Liver (tissue), 9 donors: ENCODE results near the gene VDAC2. TPM values are rescaled to one million over a fixed set of nuclear protein-coding genes. Genes with fewer than 3 reads are reported as not detected.

Source experiments
- DNase-seq: peaks from one replicate; pipeline ENCODE4 v3.0.0-alpha.2; 2017; ENCODE audit warnings: low spot score
- H3K27ac ChIP-seq, 2 donors: one replicate each; pipeline ENCODE4 v1.7.0; 2013; ENCODE audit warnings: inconsistent platforms in 2 of 2, low read length in 2 of 2, control low read depth in 1 of 2, low read depth in 1 of 2, mild to moderate bottlenecking in 1 of 2
- H3K27me3 ChIP-seq, 4 donors: one replicate each; pipeline versions ENCODE4 v1.6.1 to v1.7.0; 2013; ENCODE audit warnings: low read length in 3 of 4, inconsistent platforms in 1 of 4, mild to moderate bottlenecking in 1 of 4, moderate library complexity in 1 of 4; ENCODE audit not compliant: control insufficient read depth in 4 of 4, insufficient read depth in 4 of 4
- H3K36me3 ChIP-seq, 4 donors: one replicate each; pipeline versions ENCODE4 v1.6.1 to v1.7.0; 2013; ENCODE audit warnings: low read length in 3 of 4, mild to moderate bottlenecking in 3 of 4, low read depth in 1 of 4, moderate library complexity in 1 of 4; ENCODE audit not compliant: control insufficient read depth in 4 of 4, insufficient read depth in 3 of 4
- H3K4me1 ChIP-seq, 4 donors: one replicate each; pipeline versions ENCODE4 v1.6.1 to v1.7.0; 2013; ENCODE audit warnings: low read length in 3 of 4, mild to moderate bottlenecking in 3 of 4, moderate library complexity in 1 of 4; ENCODE audit not compliant: control insufficient read depth in 4 of 4, insufficient read depth in 4 of 4
- H3K4me3 ChIP-seq, 3 donors: one replicate each; pipeline versions ENCODE4 v1.6.1 to v1.7.0; 2013; ENCODE audit warnings: low read length in 3 of 3, control low read depth in 1 of 3, low read depth in 1 of 3, mild to moderate bottlenecking in 1 of 3
- H3K9ac ChIP-seq, 2 donors: one replicate each; pipeline ENCODE4 v1.7.0; 2013; ENCODE audit warnings: low read length in 2 of 2, mild to moderate bottlenecking in 2 of 2, moderate library complexity in 2 of 2, control low read depth in 1 of 2, low read depth in 1 of 2
- H3K9me3 ChIP-seq, 4 donors: one replicate each; pipeline versions ENCODE4 v1.6.1 to v1.7.0; 2013; ENCODE audit warnings: low read length in 3 of 4; ENCODE audit not compliant: control insufficient read depth in 4 of 4
- CTCF ChIP-seq: fragments of 150-350 bp; IDR thresholded peaks from 2 replicates; pipeline ENCODE4 v1.5.1; 2017; ENCODE audit warnings: improper control_type of control experiment, low read depth, low read length; ENCODE audit not compliant: missing input control
- EGR1 ChIP-seq, 2 donors: IDR thresholded peaks; 2 replicates each; pipeline ENCODE4 v1.6.1; 2016 to 2018; ENCODE audit warnings: antibody characterized with exemption in 2 of 2, low read depth in 2 of 2
- FOXA2 ChIP-seq: IDR thresholded peaks from 2 replicates; pipeline ENCODE4 v1.6.1; 2016; ENCODE audit warnings: antibody characterized with exemption
- HNF4A ChIP-seq, 2 donors: conservative IDR thresholded peaks; 2 replicates each; pipeline ENCODE4 v1.6.1; 2016; ENCODE audit warnings: antibody characterized with exemption in 2 of 2, mild to moderate bottlenecking in 2 of 2
- HNF4G ChIP-seq: IDR thresholded peaks from 2 replicates; pipeline ENCODE4 v1.6.1; 2016; ENCODE audit warnings: antibody characterized with exemption
- JUND ChIP-seq, 2 donors: IDR thresholded peaks; 2 replicates each; pipeline ENCODE4 v1.6.1; 2016; ENCODE audit warnings: antibody characterized with exemption in 2 of 2
- MAX ChIP-seq: IDR thresholded peaks from 2 replicates; pipeline ENCODE4 v1.6.1; 2016; ENCODE audit warnings: antibody characterized with exemption
- NR2F2 ChIP-seq: IDR thresholded peaks from 2 replicates; pipeline ENCODE4 v1.6.1; 2016; ENCODE audit warnings: antibody characterized with exemption
- RAD21 ChIP-seq, 2 donors: IDR thresholded peaks; 2 replicates each; pipeline ENCODE4 v1.6.1; 2016; ENCODE audit warnings: antibody characterized with exemption in 2 of 2, mild to moderate bottlenecking in 2 of 2
- RXRA ChIP-seq, 2 donors: IDR thresholded peaks; 2 replicates each; pipeline ENCODE4 v1.6.1; 2017 to 2018; ENCODE audit warnings: antibody characterized with exemption in 2 of 2, mild to moderate bottlenecking in 1 of 2
- SP1 ChIP-seq: IDR thresholded peaks from 2 replicates; pipeline ENCODE4 v1.6.1; 2018; ENCODE audit warnings: antibody characterized with exemption, mild to moderate bottlenecking
- YY1 ChIP-seq: IDR thresholded peaks from 2 replicates; pipeline ENCODE4 v1.6.1; 2016; ENCODE audit warnings: antibody characterized with exemption, mild to moderate bottlenecking
- WGBS: extraction: QIAGEN DNeasy Blood & Tissue Kit; methylation state at CpG from one replicate; pipeline ENCODE4 v1.1.7; 2013; 5-methylcytosine and 5-hydroxymethylcytosine counted together
- polyA plus RNA-seq, 2 donors: library from polyadenylated mRNA; stranded (reverse) in 1 of 2; unstranded in 1 of 2; fragments of 200-250 nt in 1 of 2; fragments of >200 nt in 1 of 2; fragmentation: Nextera tagmentation in 1 of 2; extraction: Ambion mirVana in 1 of 2; gene quantifications; one replicate each; pipeline versions ENCODE4 v1.2.1 to v1.2.3, GENCODE V29; 2013 to 2015
- total RNA-seq, 2 donors: library from RNA; depleted of rRNA; stranded (reverse); fragments of >200 nt; gene quantifications; one replicate each; pipeline ENCODE4 v1.2.3, GENCODE V29; 2014
- TF ChIP-seq, protein P1 (sequence below): IDR thresholded peaks from 2 replicates; pipeline ENCODE4 v1.6.1; 2016; ENCODE audit warnings: antibody characterized with exemption
- TF ChIP-seq, protein P2 (sequence below): IDR thresholded peaks from 2 replicates; pipeline ENCODE4 v1.6.1; 2016; ENCODE audit warnings: antibody characterized with exemption
- donor health status: healthy.
- donor health status: healthy.
- donor health status: healthy.
- donor health status: healthy.
- donor health status: healthy.

The VDAC2 gene
- total and polyA plus RNA-seq, 4 donors = 41.3 to 67.1 (median 52.5) TPM

DNA sequence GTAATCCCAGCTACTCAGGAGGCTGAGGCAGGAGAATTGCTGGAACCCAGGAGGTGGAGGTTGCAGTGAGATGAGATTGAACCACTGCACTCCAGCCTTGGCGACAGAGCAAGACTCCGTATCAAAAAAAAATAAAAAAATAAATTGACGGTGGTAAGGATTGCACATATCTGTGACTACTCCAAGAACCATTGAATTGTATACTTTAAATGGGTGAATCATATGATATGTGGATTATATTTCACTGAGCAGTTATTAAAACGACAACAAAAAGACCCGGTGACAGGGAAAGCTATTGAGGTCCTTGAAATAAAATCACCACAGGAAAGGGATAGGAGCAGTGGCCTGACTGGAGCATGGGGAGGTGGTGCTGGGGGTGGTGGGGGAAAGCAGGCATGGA, 56.3 kb downstream of the VDAC2 start:
- Histone ChIP-seq H3K36me3 (no peaks in the 10 kb centered on the region), H3K9me3 (no peaks in the 10 kb centered on the region), H3K27ac (no peak overlapping the region), H3K27me3 (no peaks in the 10 kb centered on the region), H3K4me1 (no peaks in the 10 kb centered on the region), H3K4me3 (no peak overlapping the region), H3K9ac (no peak overlapping the region)
- WGBS = 93% methylated on average over 5 of the region's 5 CpGs
- TF ChIP-seq YY1 (no peak), SP1 (no peak), JUND (IDR thresholded peaks at IDR 0.05) (no peak), RAD21 (IDR thresholded peaks at IDR 0.05) (no peak), CTCF (no peak), RXRA (IDR thresholded peaks at IDR 0.05) (no peak), EGR1 (IDR thresholded peaks at IDR 0.05; ENCODE audit: low read depth in 2 of 2) (no peak)
- TF ChIP-seq, protein P1, sequence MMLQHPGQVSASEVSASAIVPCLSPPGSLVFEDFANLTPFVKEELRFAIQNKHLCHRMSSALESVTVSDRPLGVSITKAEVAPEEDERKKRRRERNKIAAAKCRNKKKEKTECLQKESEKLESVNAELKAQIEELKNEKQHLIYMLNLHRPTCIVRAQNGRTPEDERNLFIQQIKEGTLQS = no peak
- TF ChIP-seq, protein P2, sequence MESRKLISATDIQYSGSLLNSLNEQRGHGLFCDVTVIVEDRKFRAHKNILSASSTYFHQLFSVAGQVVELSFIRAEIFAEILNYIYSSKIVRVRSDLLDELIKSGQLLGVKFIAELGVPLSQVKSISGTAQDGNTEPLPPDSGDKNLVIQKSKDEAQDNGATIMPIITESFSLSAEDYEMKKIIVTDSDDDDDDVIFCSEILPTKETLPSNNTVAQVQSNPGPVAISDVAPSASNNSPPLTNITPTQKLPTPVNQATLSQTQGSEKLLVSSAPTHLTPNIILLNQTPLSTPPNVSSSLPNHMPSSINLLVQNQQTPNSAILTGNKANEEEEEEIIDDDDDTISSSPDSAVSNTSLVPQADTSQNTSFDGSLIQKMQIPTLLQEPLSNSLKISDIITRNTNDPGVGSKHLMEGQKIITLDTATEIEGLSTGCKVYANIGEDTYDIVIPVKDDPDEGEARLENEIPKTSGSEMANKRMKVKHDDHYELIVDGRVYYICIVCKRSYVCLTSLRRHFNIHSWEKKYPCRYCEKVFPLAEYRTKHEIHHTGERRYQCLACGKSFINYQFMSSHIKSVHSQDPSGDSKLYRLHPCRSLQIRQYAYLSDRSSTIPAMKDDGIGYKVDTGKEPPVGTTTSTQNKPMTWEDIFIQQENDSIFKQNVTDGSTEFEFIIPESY = no peak
- no peak for DNase-seq

DNA sequence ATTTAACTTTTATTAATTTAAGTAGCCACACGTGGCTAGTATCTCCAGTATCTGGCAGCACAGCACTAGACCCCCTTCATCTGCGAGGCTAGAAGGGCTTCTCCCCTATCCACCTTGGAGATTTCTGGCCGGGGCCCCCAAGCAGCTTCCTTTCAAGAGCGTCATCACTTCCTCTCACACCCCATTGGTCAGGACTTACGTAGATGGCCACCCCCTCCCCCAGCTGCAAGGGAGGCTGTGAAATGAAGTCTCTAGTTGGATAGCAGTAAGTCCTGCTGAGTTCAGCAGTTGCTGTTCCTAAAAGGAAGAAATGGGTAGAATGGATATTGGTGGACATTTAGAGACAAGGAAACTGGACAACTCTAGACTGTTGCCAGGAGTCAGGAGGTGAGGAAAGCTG, 59.0 kb downstream of the VDAC2 start:
- no peak for DNase-seq

More for the DNA sequence above, 59.0 kb downstream of the VDAC2 start:
- Histone ChIP-seq H3K27ac (no peak overlapping the region), H3K9ac (no peak overlapping the region), H3K9me3 (no peaks in the 10 kb centered on the region), H3K27me3 (no peaks in the 10 kb centered on the region), H3K36me3 (no peaks in the 10 kb centered on the region), H3K4me1 (peaks cover 0 to 2% (median 0%) of the 10 kb centered on the region in 4 donors), H3K4me3 (no peak overlapping the region)
- 91% methylated on average over 5 of the region's 5 CpGs for WGBS
- TF ChIP-seq CTCF (no peak), MAX (no peak), RXRA (IDR thresholded peaks at IDR 0.05) (no peak), HNF4G (no peak), JUND (IDR thresholded peaks at IDR 0.05) (no peak), SP1 (no peak), HNF4A (conservative IDR thresholded peaks at IDR 0.05) (no peak), EGR1 (IDR thresholded peaks at IDR 0.05; ENCODE audit: low read depth in 2 of 2) (no peak), YY1 (no peak), NR2F2 (no peak), FOXA2 (no peak), RAD21 (IDR thresholded peaks at IDR 0.05) (no peak)
- TF ChIP-seq, protein P2 = no peak
- TF ChIP-seq, protein P1 = no peak
